MM.1S (cell line): Measurements from ENCODE around the gene HACL1.

ENCODE experiments used
- EZH2phosphoT487 ChIP-seq: fragments of 300-600 bp; sonication (generic); IDR thresholded peaks from 2 replicates; pipeline ENCODE4 v1.6.1; 2018; ENCODE audit warnings: antibody characterized with exemption, low read length
- TF ChIP-seq, protein P1 (sequence below): fragments of 300-600 bp; sonication (generic); IDR thresholded peaks from 2 replicates; pipeline ENCODE4 v1.5.1; 2016; ENCODE audit warnings: antibody characterized with exemption, low read length, mixed read lengths

DNA sequence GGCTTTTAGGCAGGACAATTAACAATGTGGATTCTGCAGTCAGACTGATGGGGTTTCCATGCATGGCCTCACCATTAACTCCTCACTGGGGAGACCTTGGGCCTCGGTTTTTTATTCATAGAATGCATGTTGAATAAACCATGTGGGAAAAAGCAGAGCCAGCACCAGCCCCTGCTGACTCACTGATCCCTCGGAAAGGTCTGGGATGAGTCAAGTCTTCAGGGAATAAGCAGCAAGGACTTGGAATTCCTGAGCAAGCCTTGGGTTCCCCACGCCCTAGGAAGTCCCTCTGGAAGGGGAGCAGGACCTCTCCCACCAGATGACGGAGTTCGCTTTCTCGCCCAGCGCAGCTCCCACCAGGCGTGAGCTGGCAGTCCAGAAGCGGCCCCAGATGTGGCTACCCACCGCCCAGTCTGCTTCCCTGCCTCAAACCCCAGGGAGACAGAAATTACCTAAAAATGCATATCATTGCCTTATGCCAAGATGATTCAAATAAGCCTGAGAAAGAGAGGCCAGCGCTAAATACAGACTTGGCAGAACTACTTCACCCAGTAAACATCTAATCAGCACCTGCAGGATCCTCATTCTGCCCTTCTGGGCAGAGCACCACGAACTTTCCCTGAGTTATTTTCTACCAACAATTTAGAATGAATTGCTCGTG lies 45.6 kb upstream of the HACL1 start:
- TF ChIP-seq, protein P1, sequence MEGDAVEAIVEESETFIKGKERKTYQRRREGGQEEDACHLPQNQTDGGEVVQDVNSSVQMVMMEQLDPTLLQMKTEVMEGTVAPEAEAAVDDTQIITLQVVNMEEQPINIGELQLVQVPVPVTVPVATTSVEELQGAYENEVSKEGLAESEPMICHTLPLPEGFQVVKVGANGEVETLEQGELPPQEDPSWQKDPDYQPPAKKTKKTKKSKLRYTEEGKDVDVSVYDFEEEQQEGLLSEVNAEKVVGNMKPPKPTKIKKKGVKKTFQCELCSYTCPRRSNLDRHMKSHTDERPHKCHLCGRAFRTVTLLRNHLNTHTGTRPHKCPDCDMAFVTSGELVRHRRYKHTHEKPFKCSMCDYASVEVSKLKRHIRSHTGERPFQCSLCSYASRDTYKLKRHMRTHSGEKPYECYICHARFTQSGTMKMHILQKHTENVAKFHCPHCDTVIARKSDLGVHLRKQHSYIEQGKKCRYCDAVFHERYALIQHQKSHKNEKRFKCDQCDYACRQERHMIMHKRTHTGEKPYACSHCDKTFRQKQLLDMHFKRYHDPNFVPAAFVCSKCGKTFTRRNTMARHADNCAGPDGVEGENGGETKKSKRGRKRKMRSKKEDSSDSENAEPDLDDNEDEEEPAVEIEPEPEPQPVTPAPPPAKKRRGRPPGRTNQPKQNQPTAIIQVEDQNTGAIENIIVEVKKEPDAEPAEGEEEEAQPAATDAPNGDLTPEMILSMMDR = no peak
- no peak for TF ChIP-seq EZH2phosphoT487
